ENCODE results near the gene TCFL5.

TCFL5 gene

DNA sequence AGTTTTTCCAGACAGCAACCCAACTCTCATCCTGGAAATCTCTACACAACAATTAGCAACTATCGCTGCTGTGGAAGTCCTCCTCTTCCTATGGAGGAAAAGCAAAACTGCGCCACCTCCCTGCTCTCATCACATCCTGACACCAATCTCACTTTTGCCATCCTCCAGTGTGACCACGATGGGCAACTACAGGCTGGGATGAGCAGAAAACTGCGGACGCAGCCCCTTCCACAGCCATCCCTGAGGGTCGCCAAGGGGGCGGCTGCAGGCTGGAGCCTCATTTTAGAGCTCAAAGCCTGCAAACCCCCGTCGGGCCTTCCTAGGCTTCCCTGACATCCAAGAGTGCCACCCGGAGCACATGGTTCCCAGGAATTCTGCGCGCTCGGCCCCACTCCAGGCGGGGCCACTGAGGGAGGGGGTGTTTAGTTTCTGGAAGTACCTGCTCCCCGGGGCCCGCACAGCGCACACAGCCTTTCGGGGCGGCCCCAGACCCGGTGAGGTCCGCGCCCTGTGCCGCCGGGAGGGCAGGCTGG is 1.2 kb downstream of the TCFL5 start:
- Histone ChIP-seq H3K27ac (ENCODE audit: low read length) (no peak overlapping the region), H3F3A (ENCODE audit: insufficient read depth, low read length) (no peaks in the 10 kb centered on the region), H3K4me3 (ENCODE audit: low read length) (no peak overlapping the region), H3K4me1 (ENCODE audit: low read length) (peaks cover 3% of the 10 kb centered on the region; the same call in 1 of the 2 replicates), H3K36me3 (replicated peaks; ENCODE audit: insufficient read depth, low read length) (no peaks in the 10 kb centered on the region), H3K9me2 (replicated peaks; ENCODE audit: insufficient read depth, low read length) (no peaks in the 10 kb centered on the region), H3K4me2 (ENCODE audit: low read depth, low read length) (no peak overlapping the region), H3K79me2 (ENCODE audit: low read length) (peaks cover 9% of the 10 kb centered on the region), H3K9ac (ENCODE audit: low read length) (no peak overlapping the region), H3K9me3 (replicated peaks; ENCODE audit: insufficient read depth, low read length) (no peaks in the 10 kb centered on the region), H3K27me3 (replicated peaks; ENCODE audit: insufficient read depth, low read length) (peaks cover 15% of the 10 kb centered on the region), H2AFZ (ENCODE audit: low read length) (no peak overlapping the region), H4K20me1 (ENCODE audit: insufficient read depth, low read length) (no peaks in the 10 kb centered on the region)
- no peak for TF ChIP-seq EZH2 (optimal IDR thresholded peaks at IDR 0.05; ENCODE audit: low read depth, low read length)
- TF ChIP-seq EZH2phosphoT487 (IDR thresholded peaks at IDR 0.05; ENCODE audit: low read length): no peak
- TF ChIP-seq, protein P1, sequence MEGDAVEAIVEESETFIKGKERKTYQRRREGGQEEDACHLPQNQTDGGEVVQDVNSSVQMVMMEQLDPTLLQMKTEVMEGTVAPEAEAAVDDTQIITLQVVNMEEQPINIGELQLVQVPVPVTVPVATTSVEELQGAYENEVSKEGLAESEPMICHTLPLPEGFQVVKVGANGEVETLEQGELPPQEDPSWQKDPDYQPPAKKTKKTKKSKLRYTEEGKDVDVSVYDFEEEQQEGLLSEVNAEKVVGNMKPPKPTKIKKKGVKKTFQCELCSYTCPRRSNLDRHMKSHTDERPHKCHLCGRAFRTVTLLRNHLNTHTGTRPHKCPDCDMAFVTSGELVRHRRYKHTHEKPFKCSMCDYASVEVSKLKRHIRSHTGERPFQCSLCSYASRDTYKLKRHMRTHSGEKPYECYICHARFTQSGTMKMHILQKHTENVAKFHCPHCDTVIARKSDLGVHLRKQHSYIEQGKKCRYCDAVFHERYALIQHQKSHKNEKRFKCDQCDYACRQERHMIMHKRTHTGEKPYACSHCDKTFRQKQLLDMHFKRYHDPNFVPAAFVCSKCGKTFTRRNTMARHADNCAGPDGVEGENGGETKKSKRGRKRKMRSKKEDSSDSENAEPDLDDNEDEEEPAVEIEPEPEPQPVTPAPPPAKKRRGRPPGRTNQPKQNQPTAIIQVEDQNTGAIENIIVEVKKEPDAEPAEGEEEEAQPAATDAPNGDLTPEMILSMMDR (IDR thresholded peaks at IDR 0.05; ENCODE audit: low read length): no peak
- DNase-seq: no peak

DNA sequence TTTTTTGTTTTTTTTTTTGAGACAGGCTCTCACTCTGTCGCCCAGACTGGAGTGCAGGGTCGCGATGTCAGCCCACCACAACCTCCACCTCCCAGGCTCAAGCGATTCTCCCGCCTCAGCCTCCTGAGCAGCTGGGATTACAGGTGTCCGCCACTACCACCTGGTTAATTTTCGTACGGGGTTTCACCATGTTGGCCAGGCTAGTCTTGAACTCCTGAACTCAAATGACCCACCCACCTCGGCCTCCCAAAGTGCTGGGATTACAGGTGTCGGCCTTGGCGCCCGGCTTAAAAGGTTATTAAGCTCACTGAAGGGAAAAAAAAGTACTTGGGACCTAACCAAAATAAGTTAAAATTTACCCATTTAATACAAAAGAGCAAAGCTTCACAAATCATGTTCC is 1.9 kb downstream of the TCFL5 start:
- Histone ChIP-seq H3F3A (ENCODE audit: insufficient read depth, low read length) (no peaks in the 10 kb centered on the region), H3K4me1 (ENCODE audit: low read length) (peaks cover 3% of the 10 kb centered on the region; the same call in 1 of the 2 replicates), H2AFZ (ENCODE audit: low read length) (no peak overlapping the region), H3K4me2 (ENCODE audit: low read depth, low read length) (no peak overlapping the region), H3K9ac (ENCODE audit: low read length) (no peak overlapping the region), H3K27me3 (replicated peaks; ENCODE audit: insufficient read depth, low read length) (peaks cover 8% of the 10 kb centered on the region; the same call in 1 of the 2 replicates), H3K36me3 (replicated peaks; ENCODE audit: insufficient read depth, low read length) (no peaks in the 10 kb centered on the region), H3K4me3 (ENCODE audit: low read length) (no peak overlapping the region), H3K79me2 (ENCODE audit: low read length) (peaks cover 9% of the 10 kb centered on the region), H4K20me1 (ENCODE audit: insufficient read depth, low read length) (no peaks in the 10 kb centered on the region), H3K27ac (ENCODE audit: low read length) (no peak overlapping the region), H3K9me2 (replicated peaks; ENCODE audit: insufficient read depth, low read length) (no peaks in the 10 kb centered on the region), H3K9me3 (replicated peaks; ENCODE audit: insufficient read depth, low read length) (no peaks in the 10 kb centered on the region)
- DNase-seq: no peak
- TF ChIP-seq, protein P1 (IDR thresholded peaks at IDR 0.05; ENCODE audit: low read length): no peak
- no peak for TF ChIP-seq EZH2phosphoT487 (IDR thresholded peaks at IDR 0.05; ENCODE audit: low read length)
- TF ChIP-seq EZH2 (optimal IDR thresholded peaks at IDR 0.05; ENCODE audit: low read depth, low read length): no peak

DNA sequence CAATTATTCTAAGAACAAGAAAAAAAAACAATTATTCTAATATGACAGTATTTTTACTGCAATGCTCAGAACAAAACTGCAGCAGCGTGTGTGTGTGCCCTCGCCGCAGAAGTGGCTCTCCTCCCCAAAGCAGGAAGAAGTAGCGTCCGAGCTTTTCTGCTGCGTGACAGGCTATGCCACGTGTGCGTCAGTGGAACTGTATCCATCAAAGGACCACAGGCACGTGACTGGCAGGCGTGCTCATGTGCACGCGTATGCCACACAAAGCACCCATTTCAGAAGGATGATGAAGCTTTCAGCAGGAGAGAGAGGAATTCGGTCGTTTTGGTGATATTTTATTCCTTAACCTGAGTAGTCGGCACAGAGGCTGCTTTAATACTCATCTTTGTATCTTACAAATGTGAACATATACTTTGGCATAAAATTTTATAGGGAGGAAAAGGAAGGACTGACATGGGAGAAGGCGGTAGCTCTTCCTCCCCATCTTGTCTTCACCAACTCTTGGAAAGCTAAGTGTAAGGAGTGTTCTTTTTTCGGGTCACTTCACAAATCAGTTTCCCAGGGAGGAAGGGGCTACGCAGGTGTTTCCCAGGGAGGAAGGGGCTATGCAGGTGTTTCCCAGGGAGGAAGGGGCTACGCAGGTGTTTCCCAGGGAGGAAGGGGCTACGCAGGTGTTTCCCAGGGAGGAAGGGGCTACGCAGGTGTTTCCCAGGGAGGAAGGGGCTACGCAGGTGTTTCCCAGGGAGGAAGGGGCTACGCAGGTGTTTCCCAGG is 3.4 kb downstream of the TCFL5 start:
- no peak overlapping the region for H3K27ac ChIP-seq (ENCODE audit: low read length)
- H3K36me3 ChIP-seq (replicated peaks; ENCODE audit: insufficient read depth, low read length): no peaks in the 10 kb centered on the region
- peaks cover 9% of the 10 kb centered on the region for H3K79me2 ChIP-seq (ENCODE audit: low read length)
- DNase-seq: no peak
- H3K4me2 ChIP-seq (ENCODE audit: low read depth, low read length): no peak overlapping the region
- no peaks in the 10 kb centered on the region for H4K20me1 ChIP-seq (ENCODE audit: insufficient read depth, low read length)
- no peak overlapping the region for H2AFZ ChIP-seq (ENCODE audit: low read length)
- peaks cover 3% of the 10 kb centered on the region; the same call in 1 of the 2 replicates for H3K4me1 ChIP-seq (ENCODE audit: low read length)
- no peaks in the 10 kb centered on the region for H3K9me2 ChIP-seq (replicated peaks; ENCODE audit: insufficient read depth, low read length)
- no peak overlapping the region for H3K4me3 ChIP-seq (ENCODE audit: low read length)
- H3K27me3 ChIP-seq (replicated peaks; ENCODE audit: insufficient read depth, low read length): peaks cover 3% of the 10 kb centered on the region; the same call in 1 of the 2 replicates
- H3K9me3 ChIP-seq (replicated peaks; ENCODE audit: insufficient read depth, low read length): no peaks in the 10 kb centered on the region
- TF ChIP-seq EZH2 (optimal IDR thresholded peaks at IDR 0.05; ENCODE audit: low read depth, low read length): no peak
- TF ChIP-seq, protein P1 (IDR thresholded peaks at IDR 0.05; ENCODE audit: low read length): no peak
- no peak for TF ChIP-seq EZH2phosphoT487 (IDR thresholded peaks at IDR 0.05; ENCODE audit: low read length)
- no peak overlapping the region for H3K9ac ChIP-seq (ENCODE audit: low read length)
- H3F3A ChIP-seq (ENCODE audit: insufficient read depth, low read length): no peaks in the 10 kb centered on the region
